GM18519 (cell line): Measurements from ENCODE around the gene KREMEN1.
"Not testable (repeated sequence)": the region's sequence is repeated elsewhere in the genome, so short reads cannot be mapped to it uniquely, and the experiment has no call there.

Experiments
- ATAC-seq: cut with Tn5 transposase; IDR thresholded peaks from one replicate; pipeline ENCODE4 v1.9.1; 2021; ENCODE audit warnings: mild to moderate bottlenecking, moderate library complexity; ENCODE audit not compliant: unreplicated experiment, low FRiP score

The KREMEN1 gene

DNA sequence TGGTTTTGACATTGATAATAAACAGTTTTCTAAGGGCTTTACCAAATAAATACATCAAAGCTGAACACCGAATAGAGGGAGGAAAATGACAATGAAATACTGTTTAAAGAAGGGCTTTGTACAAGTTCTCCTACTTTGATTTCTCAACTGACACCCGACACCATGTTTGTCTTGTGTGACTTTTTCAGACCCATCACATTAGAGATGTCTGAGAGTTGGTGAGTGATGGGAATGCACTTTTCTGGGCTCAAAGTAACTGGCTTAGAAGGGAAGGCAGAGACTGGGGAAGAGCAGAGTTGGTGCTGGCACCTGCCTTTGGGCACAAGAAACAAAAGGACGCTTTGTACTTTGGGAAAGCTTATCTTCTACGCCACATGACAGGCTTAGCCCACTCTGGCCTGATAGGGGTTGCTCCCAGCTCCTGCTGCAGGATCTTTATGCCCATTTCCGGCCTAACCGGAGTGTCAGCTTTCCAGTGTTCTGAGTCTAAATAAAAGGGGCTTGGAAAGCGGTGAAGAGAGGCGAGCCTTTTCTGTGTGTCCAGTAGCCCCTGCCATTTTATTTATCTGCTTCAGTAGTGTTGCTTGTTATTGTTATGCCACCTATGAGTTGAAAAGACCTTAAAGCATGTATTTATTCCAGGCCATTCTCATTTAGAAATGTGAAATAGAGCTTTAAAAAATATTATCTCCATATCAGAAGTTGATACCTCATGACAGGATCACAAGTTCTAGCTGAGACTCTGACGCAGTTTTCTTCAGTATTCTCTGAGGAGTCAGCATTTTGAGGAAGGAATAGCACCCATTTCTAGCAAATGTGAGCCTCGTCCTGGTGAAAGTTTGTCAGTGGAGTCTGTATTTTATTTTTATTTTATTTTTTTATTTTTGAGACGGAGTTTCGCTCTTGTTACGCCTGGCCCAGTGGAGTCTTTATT lies 24.2 kb downstream of the KREMEN1 start:
- no peak for ATAC-seq

GRCh38 chr22:29098296-29098695 lies 25.5 kb downstream of the KREMEN1 start:
- no peak for ATAC-seq

- ATAC-seq, result no peak
Observed at GRCh38 chr22:29102300-29102699, 29.5 kb downstream of the KREMEN1 start.

DNA sequence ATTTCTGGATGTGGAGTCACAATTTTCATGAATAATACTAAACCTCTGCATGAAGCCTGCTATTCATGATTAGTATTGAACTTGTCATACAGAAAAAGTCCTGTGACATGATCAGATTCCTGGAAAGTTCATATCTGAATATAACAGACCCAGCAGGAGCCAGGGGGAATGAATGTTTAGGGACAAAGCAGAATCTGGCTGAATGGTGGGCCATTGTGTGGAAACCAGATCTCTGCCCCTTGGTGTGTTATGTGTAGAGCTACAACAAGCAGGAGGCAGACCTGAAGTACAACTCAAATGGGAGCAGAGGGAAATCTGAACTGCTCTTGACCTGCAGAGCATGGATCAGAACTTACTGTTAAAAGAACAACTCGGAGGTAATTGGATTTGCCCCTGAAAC lies 30.3 kb downstream of the KREMEN1 start:
- ATAC-seq, result no peak

DNA sequence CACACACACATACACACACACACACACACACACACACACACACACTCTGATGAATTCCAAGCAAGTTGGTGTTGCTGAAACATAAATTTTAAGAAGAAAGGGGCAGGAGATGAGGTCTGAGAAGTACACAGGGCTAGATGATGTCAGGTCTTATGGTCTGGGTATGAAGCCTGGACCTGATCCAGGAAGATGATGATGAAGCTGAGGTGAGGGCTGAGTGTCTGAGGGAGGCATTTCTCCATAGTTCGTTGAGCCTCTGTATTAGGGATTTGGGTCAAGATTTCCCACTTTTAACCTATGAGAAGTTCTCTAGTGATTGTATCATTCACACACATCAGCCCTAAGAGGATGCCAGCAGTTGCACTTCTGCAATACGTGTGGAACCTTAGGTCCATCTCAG lies 32.6 kb downstream of the KREMEN1 start:
- no peak for ATAC-seq

DNA sequence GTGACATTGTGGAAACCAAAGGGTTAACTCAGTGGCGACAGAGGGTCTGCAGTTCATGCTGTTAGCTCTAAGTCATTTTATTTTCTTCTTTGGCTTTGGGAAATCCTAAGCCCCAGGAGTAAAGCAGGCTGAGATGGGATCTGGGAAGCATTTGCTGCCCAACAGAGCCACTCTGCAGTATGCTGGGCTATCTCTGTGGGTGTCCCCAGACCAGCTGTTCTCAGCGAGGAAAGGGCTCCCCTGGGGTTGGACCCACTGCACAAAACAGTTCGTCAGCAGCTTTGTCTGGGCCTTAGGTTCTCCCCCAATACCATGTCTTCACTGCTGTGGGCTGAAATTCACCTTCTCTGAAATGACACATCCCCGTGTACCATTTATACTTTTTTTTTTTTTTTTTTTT lies 34.0 kb downstream of the KREMEN1 start:
- ATAC-seq, result no peak

DNA sequence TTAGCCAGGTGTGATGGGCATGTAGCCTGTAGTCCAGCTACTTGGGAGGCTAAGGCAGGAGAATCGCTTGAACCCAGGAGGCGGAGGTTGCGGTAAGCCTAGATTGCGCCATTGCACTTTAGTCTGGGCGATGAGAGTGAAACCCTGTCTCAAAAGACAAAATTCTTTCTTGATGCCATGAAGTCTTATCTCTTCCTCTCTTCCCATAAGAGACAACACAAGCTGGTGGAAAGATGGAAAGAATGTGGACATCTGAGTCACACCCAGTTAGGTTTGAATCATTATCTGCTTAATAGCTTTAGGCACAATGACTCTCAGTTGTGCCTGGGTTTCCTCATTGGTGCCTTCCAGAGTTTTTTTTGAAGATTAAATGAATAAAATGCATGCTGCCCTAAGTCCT lies 35.3 kb downstream of the KREMEN1 start:
- no peak for ATAC-seq

- no peak for ATAC-seq
Observed at GRCh38 chr22:29109822-29110221, 37.0 kb downstream of the KREMEN1 start.

- no peak for ATAC-seq
Observed at GRCh38 chr22:29110946-29111345, 38.1 kb downstream of the KREMEN1 start.

- no peak for ATAC-seq
Observed at GRCh38 chr22:29112121-29112520, 39.3 kb downstream of the KREMEN1 start.

DNA sequence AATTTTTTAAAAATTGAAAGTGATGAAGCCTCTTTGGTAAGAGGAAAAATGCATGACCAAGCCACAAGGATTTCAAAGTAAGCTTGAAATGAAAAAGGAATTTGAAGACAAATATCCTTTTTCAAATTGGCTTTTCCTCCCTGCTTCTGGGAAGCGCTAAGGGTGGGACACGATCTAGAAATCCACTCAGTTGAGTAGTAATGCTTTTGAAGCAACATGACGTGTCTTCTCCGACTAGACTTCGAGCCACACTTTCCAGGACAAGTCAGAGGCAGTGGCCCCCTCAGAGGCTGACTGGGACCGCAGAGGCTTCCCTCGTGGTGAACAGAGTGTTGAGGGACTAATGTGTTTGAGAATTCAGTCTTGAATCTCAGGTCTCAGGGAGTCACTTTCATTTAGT lies 39.8 kb downstream of the KREMEN1 start:
- no peak for ATAC-seq

- ATAC-seq, result no peak
Observed at GRCh38 chr22:29113319-29113718, 40.5 kb downstream of the KREMEN1 start.

DNA sequence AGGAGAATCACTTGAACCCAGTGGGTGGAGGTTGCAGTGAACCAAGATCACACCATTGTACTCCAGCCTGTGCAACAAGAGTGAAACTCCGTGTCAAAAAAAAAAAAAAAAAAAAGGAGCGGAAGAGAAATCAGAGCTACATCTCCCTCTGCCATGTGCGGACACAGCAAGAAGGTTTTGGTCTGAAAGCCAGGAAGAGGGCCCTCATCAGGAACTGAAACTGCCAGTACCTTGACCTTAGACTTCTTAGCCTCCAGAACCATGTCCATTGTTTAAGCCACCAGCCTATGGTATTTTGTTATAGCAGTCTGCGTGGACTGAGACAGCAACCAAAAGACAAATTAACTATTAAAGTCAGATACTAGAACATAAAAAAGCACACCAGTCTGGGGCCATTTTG lies 41.6 kb downstream of the KREMEN1 start:
- ATAC-seq, result no peak

GRCh38 chr22:29115682-29116288 lies 43.0 kb downstream of the KREMEN1 start:
- no peak for ATAC-seq

DNA sequence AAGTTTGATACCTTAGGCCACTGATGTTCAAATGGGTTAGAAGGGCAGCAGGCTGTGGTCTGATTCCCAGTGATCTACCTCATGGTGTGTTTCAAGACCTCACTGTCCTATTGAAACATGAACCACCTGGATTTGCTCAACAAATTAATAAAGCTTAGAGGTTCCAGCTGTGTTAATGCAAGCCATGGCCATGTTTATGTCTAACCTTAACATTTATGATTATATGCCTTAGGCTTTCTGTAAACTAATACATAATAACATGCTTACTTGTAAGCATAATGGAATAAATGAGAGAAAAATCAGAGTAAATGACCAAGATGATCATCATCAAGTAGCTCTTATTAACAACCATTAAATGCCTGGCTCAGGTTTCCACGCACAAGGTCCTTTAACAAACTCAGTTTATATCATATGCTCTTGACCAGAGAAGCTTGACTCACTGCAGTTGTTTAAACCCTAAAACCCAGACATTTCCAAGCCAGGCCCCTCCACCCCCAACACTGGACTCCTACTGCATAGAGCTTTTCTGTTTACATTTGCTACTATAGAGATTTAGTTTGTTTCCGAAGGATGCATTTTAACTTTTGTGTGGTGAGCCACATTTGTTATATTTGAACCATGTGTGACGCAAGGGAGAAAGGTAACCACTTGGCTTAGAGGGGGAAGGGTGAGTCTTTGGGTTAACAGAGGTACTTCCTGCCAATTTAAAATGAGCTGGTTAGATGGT lies 43.7 kb downstream of the KREMEN1 start:
- no peak for ATAC-seq

DNA sequence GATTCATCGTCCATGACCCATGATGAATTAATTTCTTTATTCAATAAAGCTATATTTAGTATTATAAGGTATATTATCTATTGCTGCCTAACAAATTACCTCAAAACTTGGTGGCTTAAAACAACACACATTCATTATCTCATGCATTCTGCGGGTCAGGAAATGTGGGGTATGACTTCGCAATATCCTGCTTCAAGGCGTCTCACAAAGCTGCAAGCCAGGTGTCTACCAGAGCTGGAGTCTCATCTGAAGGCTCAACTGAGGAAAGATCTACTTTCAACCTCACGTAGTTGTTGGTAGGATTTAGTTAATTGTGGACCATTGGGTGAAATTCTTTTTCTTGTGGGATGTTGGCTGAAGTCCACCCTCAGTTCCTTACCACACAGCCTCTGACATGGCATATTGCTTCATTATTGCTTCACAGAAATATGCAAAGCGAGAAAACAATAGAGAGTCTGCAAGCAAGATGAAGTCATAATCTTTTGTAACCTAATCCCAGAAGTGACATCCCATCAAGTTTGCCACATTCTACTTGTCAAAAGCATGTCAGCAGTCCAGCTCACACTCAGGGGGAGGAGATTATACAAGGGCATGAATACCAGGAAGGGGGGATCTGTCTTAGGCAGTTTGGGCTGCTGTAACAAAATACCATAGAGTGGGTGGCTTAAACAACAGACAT lies 45.1 kb downstream of the KREMEN1 start:
- no peak for ATAC-seq

DNA sequence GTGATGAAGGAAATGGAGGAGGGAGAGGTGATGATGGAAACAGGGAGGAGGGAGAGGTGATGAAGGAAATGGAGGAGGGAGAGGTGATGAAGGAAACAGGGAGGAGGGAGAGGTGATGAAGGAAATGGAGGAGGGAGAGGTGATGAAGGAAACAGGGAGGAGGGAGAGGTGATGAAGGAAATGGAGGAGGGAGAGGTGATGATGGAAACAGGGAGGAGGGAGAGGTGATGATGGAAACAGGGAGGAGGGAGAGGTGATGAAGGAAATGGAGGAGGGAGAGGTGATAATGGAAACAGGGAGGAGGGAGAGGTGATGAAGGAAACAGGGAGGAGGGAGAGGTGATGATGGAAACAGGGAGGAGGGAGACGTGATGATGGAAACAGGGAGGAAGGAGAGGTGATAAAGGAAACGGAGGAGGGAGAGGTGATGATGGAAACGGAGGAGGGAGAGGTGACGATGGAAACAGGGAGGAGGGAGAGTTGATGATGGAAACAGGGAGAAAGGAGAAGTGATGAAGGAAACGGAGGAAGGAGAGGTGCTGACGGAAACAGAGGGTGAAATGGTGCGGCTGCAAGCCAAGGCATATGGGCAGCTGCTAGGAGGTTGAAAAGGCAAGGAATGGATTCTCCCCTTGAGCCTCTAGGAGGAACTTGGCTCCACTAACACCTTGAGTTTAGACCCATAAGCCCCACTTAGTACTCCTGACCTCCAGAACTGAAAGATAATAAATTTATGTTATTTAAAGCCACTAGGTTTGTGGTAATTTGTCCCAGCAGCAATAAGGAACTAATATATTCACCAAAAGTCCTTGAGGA lies 47.5 kb downstream of the KREMEN1 start:
- ATAC-seq, result not testable (repeated sequence)

GRCh38 chr22:29121124-29121523 lies 48.3 kb downstream of the KREMEN1 start:
- no peak for ATAC-seq

GRCh38 chr22:29122041-29122440 lies 49.2 kb downstream of the KREMEN1 start:
- ATAC-seq, result no peak
